ENCODE measurements around the gene NDUFB3.

DNA sequence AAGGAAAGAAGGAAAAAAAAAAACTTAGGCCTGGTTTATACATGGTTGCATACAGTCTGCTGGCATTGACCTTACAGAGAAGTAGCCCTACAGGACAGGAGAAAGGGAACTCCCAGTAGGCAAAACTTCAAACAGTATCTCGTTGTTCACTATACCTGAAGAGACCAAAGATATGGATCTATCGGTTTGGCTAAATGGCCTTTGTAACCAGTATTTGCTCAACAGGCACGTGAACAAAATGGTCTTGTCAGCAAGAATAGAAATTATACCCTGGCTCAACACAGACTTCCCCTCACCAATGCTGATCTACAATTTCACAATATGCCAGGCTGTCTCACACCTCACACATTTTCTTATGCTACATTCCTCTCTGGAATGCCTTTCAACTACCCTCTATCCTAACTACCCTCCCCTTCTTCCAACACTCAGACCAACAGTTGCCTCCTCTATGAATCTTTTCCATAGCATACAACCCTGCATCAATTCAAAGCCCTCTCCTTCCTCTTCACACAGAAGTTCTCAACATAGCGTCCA, 14.0 kb upstream of the NDUFB3 start:
- no peak for TF ChIP-seq EZH2 (IDR thresholded peaks at IDR 0.05; ENCODE audit: low read length)
- TF ChIP-seq, protein P1, sequence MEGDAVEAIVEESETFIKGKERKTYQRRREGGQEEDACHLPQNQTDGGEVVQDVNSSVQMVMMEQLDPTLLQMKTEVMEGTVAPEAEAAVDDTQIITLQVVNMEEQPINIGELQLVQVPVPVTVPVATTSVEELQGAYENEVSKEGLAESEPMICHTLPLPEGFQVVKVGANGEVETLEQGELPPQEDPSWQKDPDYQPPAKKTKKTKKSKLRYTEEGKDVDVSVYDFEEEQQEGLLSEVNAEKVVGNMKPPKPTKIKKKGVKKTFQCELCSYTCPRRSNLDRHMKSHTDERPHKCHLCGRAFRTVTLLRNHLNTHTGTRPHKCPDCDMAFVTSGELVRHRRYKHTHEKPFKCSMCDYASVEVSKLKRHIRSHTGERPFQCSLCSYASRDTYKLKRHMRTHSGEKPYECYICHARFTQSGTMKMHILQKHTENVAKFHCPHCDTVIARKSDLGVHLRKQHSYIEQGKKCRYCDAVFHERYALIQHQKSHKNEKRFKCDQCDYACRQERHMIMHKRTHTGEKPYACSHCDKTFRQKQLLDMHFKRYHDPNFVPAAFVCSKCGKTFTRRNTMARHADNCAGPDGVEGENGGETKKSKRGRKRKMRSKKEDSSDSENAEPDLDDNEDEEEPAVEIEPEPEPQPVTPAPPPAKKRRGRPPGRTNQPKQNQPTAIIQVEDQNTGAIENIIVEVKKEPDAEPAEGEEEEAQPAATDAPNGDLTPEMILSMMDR (optimal IDR thresholded peaks at IDR 0.05 in 1 of 3, IDR thresholded peaks at IDR 0.05 in 1 of 3, conservative IDR thresholded peaks at IDR 0.05 in 1 of 3; ENCODE audit: extremely low read depth in 1 of 3, insufficient read depth in 2 of 3, low read length in 3 of 3): no peak
